ENCODE measurements around the gene NINJ1.

The NINJ1 gene

DNA sequence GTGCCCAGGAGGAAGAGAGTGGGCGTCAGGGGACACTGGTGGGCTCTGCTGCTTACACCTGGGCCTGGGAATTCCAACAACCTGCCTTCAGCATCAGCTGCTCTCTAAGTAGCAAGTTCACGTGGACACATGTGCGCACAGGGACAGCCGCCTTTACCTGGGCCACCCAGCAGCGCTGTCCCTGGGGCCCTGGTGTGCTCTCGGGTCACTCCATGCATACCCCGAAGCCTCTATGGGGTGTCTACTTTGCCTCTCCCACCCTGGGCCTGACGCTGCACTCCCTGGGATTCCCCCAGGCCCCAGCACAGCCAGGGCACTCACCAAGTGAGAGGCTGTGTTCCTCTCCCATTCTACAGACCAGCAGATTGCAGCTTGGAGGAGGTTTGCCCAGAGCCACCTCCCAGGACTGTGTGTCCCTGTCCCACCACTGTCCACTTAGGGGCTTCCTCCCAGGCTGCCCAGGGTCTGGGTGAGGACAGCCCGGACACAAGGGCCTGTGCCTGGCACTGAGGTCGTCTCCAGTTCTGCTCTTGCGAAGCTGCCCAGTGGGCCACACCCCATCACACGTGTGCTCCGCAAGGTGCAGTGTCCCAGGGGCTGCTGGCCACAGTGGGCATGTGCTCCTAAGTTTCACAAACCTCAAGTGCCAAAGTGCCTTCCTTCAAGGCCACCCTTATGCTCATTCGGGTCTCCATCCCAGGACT lies 5.9 kb downstream of the NINJ1 start:
- H3K36me3 ChIP-seq (ENCODE audit: control insufficient read depth, insufficient read depth, low read length), result no peaks in the 10 kb centered on the region
- no peaks in the 10 kb centered on the region for H3K9me3 ChIP-seq (ENCODE audit: control insufficient read depth, low read length)
- H3K9ac ChIP-seq (ENCODE audit: low read length), result no peak overlapping the region
- H3K27me3 ChIP-seq (ENCODE audit: control insufficient read depth, insufficient read depth, low read length), result no peaks in the 10 kb centered on the region
- peaks cover 27% of the 10 kb centered on the region for H3K4me1 ChIP-seq (ENCODE audit: control insufficient read depth, insufficient read depth, low read length)
- H3K4me3 ChIP-seq (ENCODE audit: low read length), result no peak overlapping the region

DNA sequence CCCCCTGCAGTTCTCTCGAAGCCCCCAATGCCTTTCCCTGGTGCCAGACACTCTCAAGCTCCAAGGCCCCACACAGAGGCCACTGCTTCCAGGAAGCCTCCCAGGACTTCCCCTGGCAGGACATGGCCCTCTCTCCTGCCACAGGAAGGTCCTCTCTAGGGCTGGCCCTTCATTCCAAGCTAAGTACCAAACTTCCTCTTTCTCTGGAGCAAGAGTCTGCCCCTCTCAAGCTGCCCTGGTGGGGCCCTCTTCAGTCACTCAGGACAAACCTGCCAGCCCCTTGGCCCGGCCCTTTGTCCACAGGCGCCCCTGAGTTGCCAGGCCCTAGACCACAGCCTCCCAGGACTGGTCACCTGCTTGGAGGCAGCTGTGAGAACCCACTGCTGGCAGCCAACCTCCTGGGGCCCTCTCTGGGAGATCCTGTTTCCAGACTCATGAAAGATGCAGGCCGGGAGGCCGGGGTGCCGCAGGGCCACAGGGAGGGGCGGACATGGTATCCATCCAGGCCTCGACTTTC lies 6.6 kb downstream of the NINJ1 start:
- no peak overlapping the region for H3K9ac ChIP-seq (ENCODE audit: low read length)
- H3K4me1 ChIP-seq (ENCODE audit: control insufficient read depth, insufficient read depth, low read length), result peaks cover 20% of the 10 kb centered on the region
- no peaks in the 10 kb centered on the region for H3K9me3 ChIP-seq (ENCODE audit: control insufficient read depth, low read length)
- no peaks in the 10 kb centered on the region for H3K36me3 ChIP-seq (ENCODE audit: control insufficient read depth, insufficient read depth, low read length)
- no peak overlapping the region for H3K4me3 ChIP-seq (ENCODE audit: low read length)
- H3K27me3 ChIP-seq (ENCODE audit: control insufficient read depth, insufficient read depth, low read length), result no peaks in the 10 kb centered on the region

GRCh38 chr9:93126825-93127368 lies 7.2 kb downstream of the NINJ1 start:
- H3K9me3 ChIP-seq (ENCODE audit: control insufficient read depth, low read length), result no peaks in the 10 kb centered on the region
- no peaks in the 10 kb centered on the region for H3K27me3 ChIP-seq (ENCODE audit: control insufficient read depth, insufficient read depth, low read length)
- peaks cover 15% of the 10 kb centered on the region for H3K4me1 ChIP-seq (ENCODE audit: control insufficient read depth, insufficient read depth, low read length)
- no peak overlapping the region for H3K9ac ChIP-seq (ENCODE audit: low read length)
- no peak overlapping the region for H3K4me3 ChIP-seq (ENCODE audit: low read length)
- H3K36me3 ChIP-seq (ENCODE audit: control insufficient read depth, insufficient read depth, low read length), result no peaks in the 10 kb centered on the region

DNA sequence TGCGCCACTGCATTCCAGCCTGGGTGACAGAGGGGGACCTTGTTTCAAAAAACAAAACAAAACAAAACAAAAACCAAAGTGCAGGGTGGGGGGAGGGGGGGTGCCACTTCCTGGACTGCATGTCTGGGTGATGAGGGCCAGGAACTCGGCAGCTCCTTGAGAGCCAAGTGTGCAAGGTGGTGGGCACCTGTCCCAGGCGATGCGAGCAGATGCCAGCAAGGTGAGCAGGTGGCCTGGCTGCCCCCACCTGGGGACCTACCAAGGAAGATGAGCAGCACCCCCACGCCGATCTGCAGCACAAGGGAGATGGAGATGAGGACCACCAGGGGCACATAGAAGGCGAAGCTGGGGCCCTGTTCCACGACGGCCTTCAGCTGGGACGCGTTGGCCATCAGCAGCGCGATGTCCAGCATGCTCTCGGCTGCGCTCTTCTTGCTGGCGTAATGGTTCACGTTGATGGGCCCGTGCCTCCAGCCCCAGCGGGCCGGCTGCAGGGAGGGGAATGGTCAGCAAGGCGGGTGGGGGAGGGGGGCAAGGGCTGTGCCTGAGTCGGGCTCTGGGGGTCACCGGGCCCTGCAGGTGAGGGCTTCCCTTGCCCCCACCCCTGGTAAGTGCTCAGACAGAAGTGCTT lies 7.8 kb downstream of the NINJ1 start:
- Histone ChIP-seq H3K27me3 (ENCODE audit: control insufficient read depth, insufficient read depth, low read length) (no peaks in the 10 kb centered on the region), H3K4me3 (ENCODE audit: low read length) (no peak overlapping the region), H3K4me1 (ENCODE audit: control insufficient read depth, insufficient read depth, low read length) (peaks cover 15% of the 10 kb centered on the region), H3K9ac (ENCODE audit: low read length) (no peak overlapping the region), H3K36me3 (ENCODE audit: control insufficient read depth, insufficient read depth, low read length) (no peaks in the 10 kb centered on the region), H3K9me3 (ENCODE audit: control insufficient read depth, low read length) (no peaks in the 10 kb centered on the region)

- Histone ChIP-seq H3K36me3 (ENCODE audit: control insufficient read depth, insufficient read depth, low read length) (no peaks in the 10 kb centered on the region), H3K4me3 (ENCODE audit: low read length) (no peak overlapping the region), H3K4me1 (ENCODE audit: control insufficient read depth, insufficient read depth, low read length) (peaks cover 17% of the 10 kb centered on the region), H3K9me3 (ENCODE audit: control insufficient read depth, low read length) (no peaks in the 10 kb centered on the region), H3K9ac (ENCODE audit: low read length) (no peak overlapping the region), H3K27me3 (ENCODE audit: control insufficient read depth, insufficient read depth, low read length) (no peaks in the 10 kb centered on the region)
These were observed 8.6 kb downstream of the NINJ1 start for GRCh38 chr9:93125331-93125894.

- no peak overlapping the region for H3K9ac ChIP-seq (ENCODE audit: low read length)
- peaks cover 21% of the 10 kb centered on the region for H3K4me1 ChIP-seq (ENCODE audit: control insufficient read depth, insufficient read depth, low read length)
- no peak overlapping the region for H3K4me3 ChIP-seq (ENCODE audit: low read length)
- no peaks in the 10 kb centered on the region for H3K27me3 ChIP-seq (ENCODE audit: control insufficient read depth, insufficient read depth, low read length)
- no peaks in the 10 kb centered on the region for H3K36me3 ChIP-seq (ENCODE audit: control insufficient read depth, insufficient read depth, low read length)
- H3K9me3 ChIP-seq (ENCODE audit: control insufficient read depth, low read length), result no peaks in the 10 kb centered on the region
These were observed 9.3 kb downstream of the NINJ1 start for GRCh38 chr9:93124793-93125192.

- Histone ChIP-seq H3K9me3 (ENCODE audit: control insufficient read depth, low read length) (no peaks in the 10 kb centered on the region), H3K4me3 (ENCODE audit: low read length) (no peak overlapping the region), H3K9ac (ENCODE audit: low read length) (no peak overlapping the region), H3K4me1 (ENCODE audit: control insufficient read depth, insufficient read depth, low read length) (peaks cover 22% of the 10 kb centered on the region), H3K36me3 (ENCODE audit: control insufficient read depth, insufficient read depth, low read length) (no peaks in the 10 kb centered on the region), H3K27me3 (ENCODE audit: control insufficient read depth, insufficient read depth, low read length) (no peaks in the 10 kb centered on the region)
These were observed 10.3 kb downstream of the NINJ1 start for GRCh38 chr9:93123561-93124283.

- Histone ChIP-seq H3K9me3 (ENCODE audit: control insufficient read depth, low read length) (no peaks in the 10 kb centered on the region), H3K9ac (ENCODE audit: low read length) (no peak overlapping the region), H3K4me3 (ENCODE audit: low read length) (no peak overlapping the region), H3K27me3 (ENCODE audit: control insufficient read depth, insufficient read depth, low read length) (no peaks in the 10 kb centered on the region), H3K4me1 (ENCODE audit: control insufficient read depth, insufficient read depth, low read length) (peaks cover 19% of the 10 kb centered on the region), H3K36me3 (ENCODE audit: control insufficient read depth, insufficient read depth, low read length) (no peaks in the 10 kb centered on the region)
These were observed 11.3 kb downstream of the NINJ1 start for GRCh38 chr9:93122721-93123221.

DNA sequence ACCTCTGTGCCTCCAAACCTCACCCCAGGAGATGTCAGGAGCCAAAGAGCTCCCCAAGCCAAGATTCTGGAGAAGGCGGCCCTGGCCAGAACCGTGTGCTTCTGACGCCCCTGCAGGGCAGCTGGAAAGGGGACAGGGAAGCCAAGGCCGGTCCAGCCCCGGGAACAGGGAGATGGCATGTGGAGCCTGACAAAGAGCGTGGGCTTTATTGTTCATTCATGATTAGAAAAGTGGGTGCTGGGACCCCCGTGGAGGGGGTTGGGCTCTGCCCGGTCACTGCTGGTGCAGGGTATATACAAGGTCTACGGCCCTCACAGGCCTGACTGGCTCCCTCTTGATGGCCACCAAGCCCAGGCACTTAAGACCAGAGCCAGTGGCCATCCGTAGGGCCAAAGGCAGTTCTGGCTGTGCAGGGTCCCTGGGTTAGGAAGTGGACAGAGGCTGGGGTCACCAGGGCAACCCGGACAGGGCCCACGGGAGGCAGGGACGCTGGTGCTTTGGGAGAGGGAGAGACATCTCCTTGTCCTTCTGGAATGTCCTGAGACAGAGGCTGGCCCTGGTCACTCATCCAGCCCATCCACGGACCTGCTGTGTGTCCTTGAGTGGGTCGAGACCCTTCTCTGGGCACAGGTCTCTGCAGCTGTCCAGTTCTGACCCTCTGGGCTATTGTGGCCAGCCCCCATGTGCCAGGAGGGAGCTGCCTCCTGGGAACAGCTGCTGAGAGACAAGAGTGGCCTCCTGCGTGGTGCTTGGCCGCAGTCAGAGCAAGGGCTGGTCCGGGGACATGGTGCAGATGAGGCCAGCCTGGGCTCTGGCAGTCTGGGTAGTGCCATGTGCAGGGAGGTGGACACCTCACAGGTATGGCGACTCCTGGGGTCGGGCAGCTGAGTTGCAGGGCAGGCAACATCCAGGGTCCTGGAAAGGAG lies 12.5 kb downstream of the NINJ1 start:
- no peak overlapping the region for H3K4me3 ChIP-seq (ENCODE audit: low read length)
- H3K27me3 ChIP-seq (ENCODE audit: control insufficient read depth, insufficient read depth, low read length), result no peaks in the 10 kb centered on the region
- H3K36me3 ChIP-seq (ENCODE audit: control insufficient read depth, insufficient read depth, low read length), result no peaks in the 10 kb centered on the region
- peaks cover 15% of the 10 kb centered on the region for H3K4me1 ChIP-seq (ENCODE audit: control insufficient read depth, insufficient read depth, low read length)
- no peak overlapping the region for H3K9ac ChIP-seq (ENCODE audit: low read length)
- no peaks in the 10 kb centered on the region for H3K9me3 ChIP-seq (ENCODE audit: control insufficient read depth, low read length)

DNA sequence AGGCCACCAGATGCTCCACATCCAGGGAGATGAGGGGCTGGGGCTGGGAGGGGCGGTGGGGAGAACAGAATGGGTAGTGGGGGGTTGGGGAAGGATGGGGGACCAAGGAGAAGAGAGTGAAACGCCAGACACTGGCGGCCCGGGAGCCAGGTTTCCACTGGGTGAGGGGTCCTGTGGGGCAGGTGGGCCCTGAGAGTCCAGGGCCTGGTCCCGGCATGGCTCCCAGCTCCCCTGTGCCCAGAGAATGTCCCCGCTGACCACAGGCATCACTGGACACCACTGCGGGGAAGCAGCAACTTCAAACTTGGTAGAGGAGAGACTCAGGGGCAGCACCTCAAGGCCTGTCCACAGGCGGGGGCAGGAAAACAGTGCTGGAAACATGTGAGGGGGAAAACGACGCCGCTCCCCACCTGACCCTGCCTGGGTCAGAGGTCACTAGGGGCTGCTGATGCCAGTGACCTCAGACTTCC lies 13.2 kb downstream of the NINJ1 start:
- Histone ChIP-seq H3K4me3 (ENCODE audit: low read length) (no peak overlapping the region), H3K27me3 (ENCODE audit: control insufficient read depth, insufficient read depth, low read length) (no peaks in the 10 kb centered on the region), H3K9me3 (ENCODE audit: control insufficient read depth, low read length) (no peaks in the 10 kb centered on the region), H3K36me3 (ENCODE audit: control insufficient read depth, insufficient read depth, low read length) (no peaks in the 10 kb centered on the region), H3K9ac (ENCODE audit: low read length) (no peak overlapping the region), H3K4me1 (ENCODE audit: control insufficient read depth, insufficient read depth, low read length) (peaks cover 22% of the 10 kb centered on the region)

All from mucosa of stomach (tissue), 1 donor.